IPS-18c (cell line): ENCODE data around the gene LIMS1.
"Not testable (repeated sequence)": the region's sequence is repeated elsewhere in the genome, so short reads cannot be mapped to it uniquely, and the experiment has no call there.

Source experiments
- H3K4me3 ChIP-seq: 2 replicates; pipeline ENCODE4 v1.7.0; 2013; ENCODE audit warnings: low read depth, mild to moderate bottlenecking, low read length, moderate library complexity; ENCODE audit not compliant: insufficient read depth
- H3K9me3 ChIP-seq: one replicate; pipeline ENCODE4 v1.6.1; 2013; ENCODE audit warnings: mild to moderate bottlenecking, low read length, moderate library complexity; ENCODE audit not compliant: control insufficient read depth, insufficient read depth

LIMS1 gene

DNA sequence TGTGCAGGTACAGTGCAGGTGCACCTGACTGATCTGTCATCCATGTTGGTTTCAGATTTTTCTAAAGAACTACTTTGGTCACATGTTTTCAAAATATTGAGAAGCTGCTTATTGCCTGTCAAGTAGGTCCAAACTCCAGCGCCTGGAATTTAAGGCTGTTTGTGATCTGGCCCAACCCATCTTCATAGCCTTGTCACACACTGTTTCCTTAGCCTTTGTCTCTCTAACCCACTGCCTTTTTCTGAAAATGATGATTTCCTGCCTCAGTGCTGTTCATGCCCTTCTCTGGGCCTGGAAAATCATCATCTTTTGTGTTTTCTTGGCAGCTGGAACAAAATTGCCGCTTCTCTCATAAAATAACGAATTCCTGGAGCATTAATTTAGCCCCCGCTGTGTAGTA is 7.2 kb downstream of the LIMS1 start:
- no peaks in the 10 kb centered on the region for H3K9me3 ChIP-seq
- H3K4me3 ChIP-seq: no peak overlapping the region

DNA sequence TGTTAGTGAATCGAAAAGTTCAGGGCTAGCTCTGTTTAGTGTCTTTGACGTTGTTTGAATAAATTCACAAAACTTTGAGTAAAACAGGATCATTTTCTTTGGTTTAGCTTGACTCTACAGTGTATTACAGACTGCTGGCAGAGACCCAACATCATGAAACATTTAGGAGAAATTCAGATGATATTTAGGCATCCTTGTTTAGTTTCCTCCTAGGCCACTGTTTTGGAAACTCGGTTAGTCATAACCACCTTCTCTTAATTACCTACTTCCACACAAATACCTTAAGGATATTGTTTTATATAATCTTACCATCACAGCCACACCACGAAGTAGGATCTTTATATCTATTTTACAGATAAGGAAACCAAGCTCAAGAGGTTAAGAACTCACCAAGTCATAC is 7.8 kb downstream of the LIMS1 start:
- no peaks in the 10 kb centered on the region for H3K9me3 ChIP-seq
- no peak overlapping the region for H3K4me3 ChIP-seq

DNA sequence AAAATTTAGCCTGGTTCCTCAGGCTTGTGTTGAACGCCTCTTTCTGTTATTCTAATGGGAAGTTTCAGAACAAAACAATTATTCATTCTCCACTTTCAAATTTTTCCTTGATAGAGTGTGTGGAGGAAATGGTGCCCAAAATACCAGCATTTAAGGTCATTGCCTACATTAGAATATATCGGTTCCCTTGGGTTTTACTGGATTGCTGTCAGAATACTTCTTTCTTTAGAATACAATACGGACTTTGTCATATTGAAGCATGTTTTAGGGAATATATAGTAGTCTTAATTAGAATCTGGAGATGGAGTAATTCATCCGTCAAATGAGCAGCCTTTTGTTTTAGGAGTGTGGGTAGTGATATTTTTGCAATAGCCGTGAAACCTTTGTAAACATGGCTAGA is 13.3 kb downstream of the LIMS1 start:
- H3K4me3 ChIP-seq: no peak overlapping the region
- H3K9me3 ChIP-seq: no peaks in the 10 kb centered on the region

DNA sequence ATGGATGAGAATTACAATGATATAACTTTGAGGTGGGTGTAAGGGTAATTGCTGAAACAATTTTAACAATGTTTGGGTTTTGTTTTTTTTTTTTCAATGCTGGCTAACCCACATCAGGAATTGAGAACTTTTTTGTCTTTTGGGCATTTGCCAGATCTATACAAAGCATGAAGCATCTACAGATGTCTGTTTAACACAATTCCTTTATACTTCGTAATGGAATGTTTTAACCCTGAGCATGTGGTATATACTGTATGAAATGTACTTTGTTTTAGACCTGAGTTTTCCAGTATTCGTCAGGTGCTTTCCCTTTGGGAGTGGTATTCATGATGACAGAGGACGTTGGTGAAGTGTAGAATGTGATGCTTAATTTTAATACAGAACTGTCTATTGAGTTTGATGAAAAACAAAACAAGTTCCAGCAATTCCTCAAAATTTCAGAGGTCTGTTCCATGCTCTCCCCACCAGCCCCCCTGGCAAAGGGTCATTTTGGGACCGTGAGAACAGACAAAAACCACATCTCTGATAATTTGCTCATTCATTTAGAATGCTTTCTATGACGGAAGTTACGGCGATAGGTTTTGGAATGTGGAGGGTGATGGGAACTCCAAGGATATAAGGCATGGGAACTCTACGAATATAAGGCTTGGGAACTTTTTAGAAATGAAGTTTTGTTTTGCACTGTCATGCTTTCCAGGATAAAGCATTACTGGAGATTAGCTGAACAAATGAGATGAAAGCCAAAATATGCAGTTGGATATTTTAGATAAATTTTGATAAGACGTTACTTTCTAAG is 14.1 kb downstream of the LIMS1 start:
- no peak overlapping the region for H3K4me3 ChIP-seq
- no peaks in the 10 kb centered on the region for H3K9me3 ChIP-seq

DNA sequence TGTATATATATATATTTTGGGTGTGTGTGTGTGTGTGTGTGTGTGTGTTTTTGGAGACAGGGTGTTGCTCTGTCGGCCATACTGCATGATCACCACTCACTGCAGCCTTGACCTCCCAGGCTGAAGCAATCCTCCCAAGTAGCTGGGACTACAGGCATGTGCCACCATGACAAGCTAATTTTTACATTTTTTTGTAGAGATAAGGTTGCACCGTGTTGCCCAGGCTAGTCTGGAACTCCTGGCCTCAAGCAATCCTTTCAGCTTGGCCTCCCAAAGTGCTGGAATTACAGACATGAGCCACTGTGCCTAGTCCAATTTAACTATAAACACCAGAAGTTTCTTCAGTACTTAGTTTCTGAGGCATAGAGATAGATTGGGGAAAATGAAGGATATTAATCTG is 18.3 kb downstream of the LIMS1 start:
- Histone ChIP-seq H3K9me3 (no peaks in the 10 kb centered on the region), H3K4me3 (no peak overlapping the region)

DNA sequence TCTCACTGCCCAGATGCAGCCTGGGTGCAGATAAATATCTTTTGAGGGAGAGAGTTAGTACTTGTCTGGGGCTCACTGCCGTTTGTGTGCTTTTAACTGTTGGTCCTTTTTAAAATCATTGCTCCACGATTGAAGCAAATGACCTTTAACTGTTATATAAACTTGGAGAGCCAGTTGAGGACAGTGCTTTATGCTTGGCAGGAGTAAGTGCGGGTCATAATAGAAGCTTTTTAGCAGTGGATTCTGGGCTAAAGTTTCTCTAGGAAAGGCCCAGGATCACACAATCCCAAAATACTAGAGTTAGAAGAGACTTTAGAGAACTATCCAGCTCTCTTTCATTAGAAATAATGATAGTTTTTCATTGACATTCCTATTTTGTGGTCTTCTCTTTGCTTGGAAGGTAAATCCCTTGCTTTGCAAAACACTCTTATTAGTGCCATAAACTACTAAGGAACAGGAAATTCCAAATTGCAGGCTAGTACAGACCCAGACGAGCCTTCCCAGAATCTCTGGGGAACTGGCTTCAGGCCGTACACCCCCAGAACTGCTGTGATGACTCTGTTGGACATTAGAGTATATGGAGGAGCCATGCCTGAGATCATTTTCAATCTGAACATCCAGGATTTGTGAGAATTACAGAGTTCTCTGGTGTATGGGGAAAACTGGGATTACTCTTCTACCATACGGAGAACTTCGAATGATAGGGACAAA is 19.1 kb downstream of the LIMS1 start:
- Histone ChIP-seq H3K4me3 (no peak overlapping the region), H3K9me3 (no peaks in the 10 kb centered on the region)

DNA sequence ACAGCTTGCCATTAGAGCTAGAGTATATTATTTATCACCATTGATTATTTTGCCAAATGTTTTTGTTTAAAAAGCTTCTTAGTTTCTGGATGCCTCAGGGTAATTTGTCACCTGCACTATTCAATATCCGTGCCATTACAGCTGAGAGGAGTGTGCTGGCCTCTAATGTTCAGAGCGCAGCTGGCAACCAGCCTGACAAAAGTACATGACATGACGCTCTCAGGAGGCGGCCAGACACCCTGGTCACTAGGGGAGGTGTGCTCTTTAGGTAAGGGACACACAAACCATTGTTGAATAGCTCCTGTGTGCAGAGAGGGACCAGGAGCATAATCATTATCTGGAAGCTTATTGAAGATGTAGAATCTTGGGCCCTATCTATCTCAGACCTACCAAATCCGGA is 20.3 kb downstream of the LIMS1 start:
- H3K4me3 ChIP-seq: no peak overlapping the region
- no peaks in the 10 kb centered on the region for H3K9me3 ChIP-seq

DNA sequence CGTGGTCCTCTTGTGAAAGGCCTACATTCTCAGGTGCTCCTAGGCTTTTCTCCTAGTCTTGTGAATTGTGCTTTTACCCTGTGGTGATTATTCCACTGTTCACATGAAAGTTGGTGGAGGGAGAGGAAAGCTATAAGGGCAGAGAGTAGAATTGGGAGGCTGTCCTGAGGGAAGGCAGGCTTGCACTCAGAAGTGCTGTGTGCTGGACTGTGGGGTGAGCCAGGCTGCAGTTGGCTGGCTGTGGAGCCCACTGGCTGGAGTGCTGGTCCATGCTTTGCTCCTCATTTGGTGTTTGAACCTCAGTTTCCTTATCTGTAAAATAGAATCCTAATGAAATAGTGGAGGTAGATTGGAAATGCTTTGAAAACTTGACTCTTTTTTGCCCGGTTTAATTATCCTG is 21.3 kb downstream of the LIMS1 start:
- Histone ChIP-seq H3K4me3 (no peak overlapping the region), H3K9me3 (no peaks in the 10 kb centered on the region)

DNA sequence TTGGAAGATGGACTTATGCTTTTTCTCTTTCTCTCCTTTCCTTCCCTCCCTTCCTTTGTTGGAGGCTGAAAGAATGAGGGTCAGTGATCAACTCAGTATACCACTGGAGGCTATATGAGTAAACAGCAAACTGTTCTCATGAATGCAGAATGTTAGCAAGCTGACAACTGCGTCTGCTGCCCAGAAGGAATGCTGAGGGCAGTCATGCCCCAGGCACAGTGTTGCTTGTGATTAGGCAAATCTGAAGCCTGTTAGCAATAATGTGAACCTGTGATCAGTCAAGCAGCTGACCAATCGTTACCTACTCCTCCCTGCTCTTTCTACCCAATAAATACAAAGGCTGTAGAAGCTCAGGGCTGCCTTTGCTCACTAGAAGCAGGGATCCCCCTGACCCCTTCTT is 22.3 kb downstream of the LIMS1 start:
- not testable (repeated sequence) for H3K4me3 ChIP-seq

DNA sequence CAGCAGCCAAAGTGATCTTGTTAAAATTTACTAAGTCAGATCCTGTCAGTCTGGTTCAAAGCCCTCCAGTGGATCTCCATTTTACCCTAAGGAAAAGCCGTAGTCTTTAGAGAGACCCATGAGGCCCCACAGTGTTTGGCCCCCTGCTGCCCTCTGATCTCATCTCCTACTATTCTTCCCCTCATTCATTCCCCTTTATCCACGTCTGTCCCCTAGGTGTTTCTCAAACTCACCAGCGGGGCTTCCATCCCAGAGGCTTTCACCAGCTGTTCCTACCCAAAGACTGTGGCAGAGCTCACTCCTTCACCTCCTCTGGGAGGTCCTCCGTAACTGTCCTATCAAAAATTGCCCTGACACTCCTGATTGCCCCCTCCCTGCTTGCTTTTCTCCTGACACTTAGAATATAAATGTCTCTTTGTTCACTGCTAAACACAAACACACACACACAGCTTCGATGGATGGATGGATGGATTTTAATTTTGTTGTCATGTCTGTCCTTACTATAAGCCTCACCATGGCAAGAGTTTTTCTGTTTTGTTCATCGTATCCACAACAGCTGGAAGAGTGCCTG is 26.1 kb downstream of the LIMS1 start:
- H3K9me3 ChIP-seq: no peaks in the 10 kb centered on the region
- no peak overlapping the region for H3K4me3 ChIP-seq

More for the DNA sequence above, 22.3 kb downstream of the LIMS1 start:
- not testable (repeated sequence) for H3K9me3 ChIP-seq

DNA sequence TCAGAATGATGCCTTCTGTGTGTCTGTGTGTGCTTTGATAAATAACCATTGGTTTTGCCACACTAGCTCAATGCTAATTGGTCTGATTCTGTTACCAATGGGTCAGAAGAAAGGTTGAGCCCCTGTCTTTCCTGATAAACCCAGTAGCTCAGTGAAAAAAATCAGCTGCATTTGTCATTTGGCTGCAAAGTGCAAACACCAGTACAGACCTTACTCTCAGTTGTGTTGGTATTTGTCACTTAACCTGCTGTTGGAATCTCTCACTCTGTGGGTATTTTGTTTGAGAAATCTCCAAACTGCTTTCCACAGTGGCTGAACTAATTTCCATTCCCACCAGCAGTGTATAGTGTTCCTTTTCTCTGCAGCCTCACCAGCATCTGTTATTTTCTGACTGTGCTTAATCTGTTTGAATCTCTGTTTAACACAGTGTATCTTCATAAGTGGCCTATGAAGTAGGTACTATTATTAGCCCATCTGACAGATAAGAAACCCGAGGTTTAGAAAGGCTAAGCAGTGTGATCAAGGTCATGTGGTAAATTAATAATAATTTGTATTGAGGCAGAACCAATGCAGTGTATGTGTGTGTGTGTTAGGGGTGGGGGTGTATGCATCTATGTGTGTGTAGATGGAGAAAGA is 26.7 kb downstream of the LIMS1 start:
- Histone ChIP-seq H3K4me3 (no peak overlapping the region), H3K9me3 (no peaks in the 10 kb centered on the region)

DNA sequence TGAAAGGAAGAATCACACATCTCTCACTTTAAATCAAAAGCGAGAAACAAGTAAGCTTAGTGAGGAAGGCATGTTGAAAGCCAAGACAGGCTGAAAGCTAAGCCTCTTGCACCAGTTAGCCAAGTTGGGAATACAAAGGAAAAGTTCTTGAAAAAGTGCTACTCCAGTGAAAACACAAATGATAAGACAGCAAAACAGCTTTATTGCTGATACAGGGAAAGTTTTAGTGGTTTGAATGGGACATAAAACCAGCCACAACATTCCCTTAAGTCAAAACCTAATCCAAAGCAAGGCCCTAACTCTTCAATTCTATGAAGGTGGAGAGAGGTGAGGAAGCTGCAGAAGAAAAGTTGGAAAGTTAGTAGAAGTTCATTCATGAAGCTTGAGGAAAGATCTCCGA is 28.0 kb downstream of the LIMS1 start:
- H3K4me3 ChIP-seq: no peak overlapping the region

DNA sequence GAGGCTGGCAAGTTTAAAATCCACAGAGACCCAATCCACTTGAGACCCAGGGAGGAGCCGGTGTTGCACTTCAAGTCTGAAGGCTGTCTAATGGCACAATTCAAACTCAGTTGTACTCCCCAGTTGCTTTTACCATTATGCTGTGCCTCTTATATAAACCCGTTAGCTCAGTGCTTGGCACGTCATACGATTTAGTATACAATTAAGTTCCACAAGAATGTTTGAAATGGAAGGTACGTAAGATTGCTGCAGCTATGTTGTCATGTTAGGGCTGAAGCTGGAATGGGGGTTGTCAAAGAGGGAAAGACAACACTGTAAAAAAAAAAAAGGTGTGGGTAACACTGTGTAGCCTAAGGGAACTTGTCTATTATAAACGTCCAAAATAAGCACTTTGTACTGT is 30.2 kb downstream of the LIMS1 start:
- no peak overlapping the region for H3K4me3 ChIP-seq
- no peaks in the 10 kb centered on the region for H3K9me3 ChIP-seq

More for the DNA sequence above, 28.0 kb downstream of the LIMS1 start:
- H3K9me3 ChIP-seq: no peaks in the 10 kb centered on the region

DNA sequence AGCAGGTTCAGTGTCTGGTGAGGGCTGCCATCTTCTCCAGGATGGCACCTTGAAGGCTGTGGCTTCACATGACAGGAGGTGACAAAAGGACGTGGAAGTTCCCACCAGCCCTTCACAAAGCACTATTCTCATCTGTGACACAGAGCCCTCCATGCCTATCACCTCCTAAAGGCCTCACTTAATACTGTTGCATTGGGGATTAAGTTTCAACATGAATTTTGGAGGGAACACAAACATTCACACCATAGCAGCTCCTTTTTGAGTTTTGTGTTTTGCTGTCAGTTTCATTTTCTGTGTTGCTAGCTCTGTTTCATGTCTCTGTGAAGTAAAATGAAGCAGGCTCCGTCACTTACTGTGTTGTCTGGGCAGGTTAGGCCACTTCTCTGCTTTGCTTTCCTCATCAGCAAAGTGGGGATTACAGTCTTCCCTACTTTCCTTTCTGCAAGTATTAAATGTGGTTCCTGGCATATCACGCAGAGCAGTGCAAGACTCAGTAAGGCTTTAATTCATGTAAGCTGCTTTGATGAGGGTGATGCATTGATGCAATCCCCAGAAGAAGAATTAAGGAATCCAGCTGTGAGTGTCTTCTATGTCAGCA is 31.6 kb downstream of the LIMS1 start:
- no peak overlapping the region for H3K4me3 ChIP-seq
- no peaks in the 10 kb centered on the region for H3K9me3 ChIP-seq

DNA sequence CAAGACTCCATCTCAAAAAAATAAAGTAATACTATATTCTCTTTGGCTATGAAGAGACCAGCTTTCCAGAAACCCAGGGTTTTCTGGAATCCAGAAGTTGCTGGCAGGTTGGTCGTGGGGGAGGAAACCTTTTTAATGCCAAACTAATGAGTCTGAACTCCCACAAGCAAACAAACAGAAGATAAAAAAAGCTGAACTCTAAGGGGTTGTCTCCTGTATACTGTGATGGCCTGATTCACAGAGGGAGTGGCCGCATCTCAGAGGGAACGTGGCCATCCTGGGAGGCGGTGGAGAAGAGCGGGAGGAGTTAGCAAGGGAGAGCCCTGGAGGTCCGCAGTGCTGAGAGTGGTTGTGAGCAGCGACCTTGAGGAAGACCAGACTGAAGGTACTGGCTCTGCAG is 36.1 kb downstream of the LIMS1 start:
- no peaks in the 10 kb centered on the region for H3K9me3 ChIP-seq
- no peak overlapping the region for H3K4me3 ChIP-seq

DNA sequence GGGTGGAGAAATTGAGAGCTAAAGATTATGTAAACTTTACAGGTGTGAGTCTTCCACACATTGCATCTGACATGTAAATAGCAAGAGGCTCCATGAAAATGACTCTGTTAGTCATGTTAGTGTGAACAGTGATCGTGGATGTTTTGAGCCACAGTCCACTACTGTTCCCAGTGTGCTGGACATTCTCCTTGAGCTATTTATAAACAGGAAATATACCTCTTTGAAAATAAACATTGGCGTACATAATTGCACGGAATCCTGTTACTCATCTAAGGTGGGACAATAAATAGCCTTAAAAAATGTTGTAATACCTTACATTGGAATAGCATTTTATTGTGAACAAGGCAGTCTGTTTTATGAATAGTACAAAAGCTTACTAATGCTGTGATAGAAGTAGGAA is 37.0 kb downstream of the LIMS1 start:
- Histone ChIP-seq H3K9me3 (no peaks in the 10 kb centered on the region), H3K4me3 (no peak overlapping the region)

DNA sequence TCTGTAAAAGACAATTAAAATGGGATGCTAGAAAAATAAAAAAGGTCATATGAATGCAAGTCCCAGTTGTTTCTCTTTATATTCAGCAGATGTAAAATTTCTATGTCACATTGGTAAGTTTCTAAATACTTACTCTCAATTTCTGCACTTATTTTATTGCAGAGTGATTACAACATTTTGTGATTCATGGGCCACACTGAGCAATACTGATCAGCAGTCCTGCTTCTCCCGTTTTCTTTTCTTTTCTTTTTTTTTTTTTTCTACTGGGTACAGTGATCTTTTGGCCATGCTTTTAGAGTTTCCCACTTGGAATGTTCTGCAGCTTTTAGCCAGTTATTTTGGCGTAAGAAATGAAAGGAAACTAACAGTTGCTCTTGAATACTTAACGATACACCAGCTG is 38.8 kb downstream of the LIMS1 start:
- no peaks in the 10 kb centered on the region for H3K9me3 ChIP-seq
- no peak overlapping the region for H3K4me3 ChIP-seq

DNA sequence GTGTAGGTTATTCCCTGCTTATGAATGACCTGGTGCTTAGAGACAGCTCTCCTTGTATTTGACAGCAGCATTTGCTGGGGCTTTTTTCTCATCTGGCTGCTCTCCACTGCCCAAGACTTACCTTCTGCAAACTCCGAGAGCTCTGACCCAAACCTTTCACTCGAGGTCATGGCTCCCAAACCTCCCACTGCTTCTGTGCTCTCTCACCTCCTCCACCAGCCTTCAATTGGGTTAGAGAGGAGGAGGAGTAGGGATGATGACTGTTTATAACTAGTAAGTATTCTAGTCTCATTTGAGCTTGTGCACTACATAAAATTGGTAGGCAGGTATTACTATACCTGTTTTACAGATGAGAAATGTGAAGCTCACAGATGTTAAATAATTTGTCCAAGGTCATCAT is 40.1 kb downstream of the LIMS1 start:
- no peak overlapping the region for H3K4me3 ChIP-seq
- H3K9me3 ChIP-seq: no peaks in the 10 kb centered on the region
